ENCODE results near the gene AGAP1.

DNA sequence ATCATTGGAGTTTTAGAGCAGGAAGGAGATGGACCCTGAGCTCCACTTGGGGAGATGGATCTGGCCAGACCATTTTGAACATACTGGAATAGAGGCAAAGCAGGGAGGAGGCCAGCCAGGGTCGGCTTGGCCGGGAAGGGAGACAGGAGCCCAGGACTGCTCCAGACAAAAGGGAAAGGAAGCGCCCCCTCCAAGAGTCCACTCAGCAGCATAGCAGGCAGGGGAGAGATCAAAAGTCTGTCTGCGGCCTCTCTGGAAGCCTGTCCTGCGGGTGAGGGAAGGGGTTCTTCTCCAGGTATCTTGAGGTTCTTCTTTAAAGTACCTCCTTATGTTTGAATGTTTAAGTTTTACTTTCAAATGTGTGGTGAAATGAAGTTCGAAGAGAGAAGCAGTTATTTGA lies 548.2 kb downstream of the AGAP1 start:
- no peak for TF ChIP-seq CTCF (IDR thresholded peaks at IDR 0.05)
- no peak for TF ChIP-seq POLR2A (IDR thresholded peaks at IDR 0.05)
